T-helper 9 cell (primary cell): ENCODE data around the gene MBD4.

Source experiments
- DNase-seq: peaks from one replicate; pipeline ENCODE4 v3.0.0-alpha.2; 2020

Gene MBD4

GRCh38 chr3:129462361-129462968 lies 22.7 kb upstream of the MBD4 start:
- DNase-seq, result no peak

GRCh38 chr3:129461461-129462146 lies 21.9 kb upstream of the MBD4 start:
- DNase-seq, result no peak

- no peak for DNase-seq
Measured at GRCh38 chr3:129461022-129461421, 21.3 kb upstream of the MBD4 start.

- no peak for DNase-seq
Measured at GRCh38 chr3:129460572-129460971, 20.8 kb upstream of the MBD4 start.

GRCh38 chr3:129460155-129460554 lies 20.4 kb upstream of the MBD4 start:
- no peak for DNase-seq

- DNase-seq, result no peak
Measured at GRCh38 chr3:129453732-129454131, 14.0 kb upstream of the MBD4 start.

GRCh38 chr3:129449279-129450115 lies 9.7 kb upstream of the MBD4 start:
- no peak for DNase-seq

GRCh38 chr3:129448186-129448895 lies 8.6 kb upstream of the MBD4 start:
- no peak for DNase-seq

- DNase-seq, result no peak
Measured at GRCh38 chr3:129446926-129447325, 7.2 kb upstream of the MBD4 start.

GRCh38 chr3:129445471-129445870 lies 5.7 kb upstream of the MBD4 start:
- DNase-seq, result no peak

GRCh38 chr3:129442947-129443346 lies 3.2 kb upstream of the MBD4 start:
- no peak for DNase-seq

- no peak for DNase-seq
Measured at GRCh38 chr3:129442486-129442885, 2.7 kb upstream of the MBD4 start.

- no peak for DNase-seq
Measured at GRCh38 chr3:129441782-129442181, 2.0 kb upstream of the MBD4 start.

GRCh38 chr3:129441215-129441614 lies 1.5 kb upstream of the MBD4 start:
- no peak for DNase-seq

- DNase-seq, result no peak
Measured at GRCh38 chr3:129440618-129441190, 956 bp upstream of the MBD4 start.

- peak; percentile 35 for DNase-seq
Measured at GRCh38 chr3:129439226-129439816, 427 bp downstream of the MBD4 start.

- DNase-seq, result no peak
Measured at GRCh38 chr3:129435367-129435766, 4.4 kb downstream of the MBD4 start.

- no peak for DNase-seq
Measured at GRCh38 chr3:129434140-129434539, 5.6 kb downstream of the MBD4 start.

GRCh38 chr3:129433565-129433964 lies 6.2 kb downstream of the MBD4 start:
- DNase-seq, result no peak

- DNase-seq, result no peak
Measured at GRCh38 chr3:129432671-129433070, 7.1 kb downstream of the MBD4 start.

GRCh38 chr3:129432036-129432435 lies 7.7 kb downstream of the MBD4 start:
- DNase-seq, result no peak

GRCh38 chr3:129429602-129430001 lies 10.1 kb downstream of the MBD4 start:
- no peak for DNase-seq

- DNase-seq, result no peak
Measured at GRCh38 chr3:129429080-129429451, 10.7 kb downstream of the MBD4 start.
